ENCODE results near the gene ALDH9A1. TPM values are rescaled to one million over a fixed set of nuclear protein-coding genes. Genes with fewer than 3 reads are reported as not detected.

ALDH9A1 gene
- polyA plus RNA-seq, 2 of the 4 experiments (the other 2 are of a cell fraction), result 40.5 to 77.1 TPM

DNA sequence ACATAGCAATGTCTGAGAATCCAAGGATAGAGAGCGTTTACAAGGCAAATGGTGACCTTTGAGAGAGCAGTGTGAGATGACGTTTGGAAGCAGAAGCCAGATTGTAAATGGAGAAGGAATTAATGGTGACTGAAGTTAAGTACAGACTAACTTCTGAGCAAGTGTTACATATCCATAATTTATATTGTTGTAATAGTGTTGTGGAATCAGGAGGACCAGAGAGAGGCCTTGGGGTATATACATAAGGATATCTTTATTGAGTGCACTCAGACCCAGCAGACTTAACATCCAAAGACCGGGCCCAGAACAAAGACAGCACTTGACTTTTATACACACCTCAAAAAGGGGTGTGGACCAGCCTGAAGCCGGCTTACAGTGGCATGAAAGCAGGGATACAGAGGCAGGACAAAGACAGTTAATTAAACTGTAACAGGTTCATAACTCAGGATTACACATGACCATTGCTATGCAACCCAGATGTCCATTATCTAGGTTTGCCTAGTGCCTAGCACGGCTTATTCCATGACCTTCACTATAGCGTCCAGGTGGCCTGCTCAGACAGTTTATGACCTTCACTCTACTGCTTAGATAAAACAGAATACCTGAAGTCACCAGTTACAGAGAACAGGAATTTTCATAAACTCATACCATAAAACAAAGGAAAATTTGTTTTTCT lies 70.1 kb downstream of the ALDH9A1 start:
- Histone ChIP-seq H3K4me1 (peaks cover 15% of the 10 kb centered on the region), H3K9me3 (no peaks in the 10 kb centered on the region), H3K4me2 (no peak overlapping the region), H3K4me3 (no peak overlapping the region), H3K27ac (no peak overlapping the region)
- no peak for DNase-seq (ENCODE audit: low read depth in 1 of 2, low spot score in 1 of 2)
- no peak for FAIRE-seq
- no peak for TF ChIP-seq RFX5 (IDR thresholded peaks at IDR 0.05)
- TF ChIP-seq TFCP2L1 (CRISPR knock-in tag; IDR thresholded peaks at IDR 0.05), result no peak
- TF ChIP-seq NR3C1 (IDR thresholded peaks at IDR 0.05), result no peak
- TF ChIP-seq RAD21 (conservative IDR thresholded peaks at IDR 0.05 in 1 of 2, IDR thresholded peaks at IDR 0.05 in 1 of 2), result no peak
- TF ChIP-seq SREBF2 (IDR thresholded peaks at IDR 0.05), result no peak
- no peak for TF ChIP-seq CHD4 (IDR thresholded peaks at IDR 0.05; ENCODE audit: borderline replicate concordance)
- no peak for TF ChIP-seq ZFP36 (IDR thresholded peaks at IDR 0.05; ENCODE audit: borderline replicate concordance, partially characterized antibody)
- no peak for TF ChIP-seq MAZ (IDR thresholded peaks at IDR 0.05; ENCODE audit: borderline replicate concordance, low read depth, low read length)
- TF ChIP-seq HOXB13 (CRISPR knock-in tag; IDR thresholded peaks at IDR 0.05; ENCODE audit: low read depth), result no peak
- no peak for TF ChIP-seq EHF (CRISPR knock-in tag; IDR thresholded peaks at IDR 0.05)
- TF ChIP-seq, protein P1, sequence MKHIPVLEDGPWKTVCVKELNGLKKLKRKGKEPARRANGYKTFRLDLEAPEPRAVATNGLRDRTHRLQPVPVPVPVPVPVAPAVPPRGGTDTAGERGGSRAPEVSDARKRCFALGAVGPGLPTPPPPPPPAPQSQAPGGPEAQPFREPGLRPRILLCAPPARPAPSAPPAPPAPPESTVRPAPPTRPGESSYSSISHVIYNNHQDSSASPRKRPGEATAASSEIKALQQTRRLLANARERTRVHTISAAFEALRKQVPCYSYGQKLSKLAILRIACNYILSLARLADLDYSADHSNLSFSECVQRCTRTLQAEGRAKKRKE (CRISPR knock-in tag; IDR thresholded peaks at IDR 0.05; ENCODE audit: low read depth), result no peak
- TF ChIP-seq, protein P2, sequence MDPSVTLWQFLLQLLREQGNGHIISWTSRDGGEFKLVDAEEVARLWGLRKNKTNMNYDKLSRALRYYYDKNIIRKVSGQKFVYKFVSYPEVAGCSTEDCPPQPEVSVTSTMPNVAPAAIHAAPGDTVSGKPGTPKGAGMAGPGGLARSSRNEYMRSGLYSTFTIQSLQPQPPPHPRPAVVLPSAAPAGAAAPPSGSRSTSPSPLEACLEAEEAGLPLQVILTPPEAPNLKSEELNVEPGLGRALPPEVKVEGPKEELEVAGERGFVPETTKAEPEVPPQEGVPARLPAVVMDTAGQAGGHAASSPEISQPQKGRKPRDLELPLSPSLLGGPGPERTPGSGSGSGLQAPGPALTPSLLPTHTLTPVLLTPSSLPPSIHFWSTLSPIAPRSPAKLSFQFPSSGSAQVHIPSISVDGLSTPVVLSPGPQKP (IDR thresholded peaks at IDR 0.05; ENCODE audit: low read depth, low read length), result no peak
- POLR2A ChIA-PET, result no interaction called here
- ATAC-seq, result no peak
- CTCF ChIA-PET, result no interaction called here
- WGBS (ENCODE audit: missing lambda C conversion rate), result 74% methylated on average over 6 of the region's 6 CpGs

DNA sequence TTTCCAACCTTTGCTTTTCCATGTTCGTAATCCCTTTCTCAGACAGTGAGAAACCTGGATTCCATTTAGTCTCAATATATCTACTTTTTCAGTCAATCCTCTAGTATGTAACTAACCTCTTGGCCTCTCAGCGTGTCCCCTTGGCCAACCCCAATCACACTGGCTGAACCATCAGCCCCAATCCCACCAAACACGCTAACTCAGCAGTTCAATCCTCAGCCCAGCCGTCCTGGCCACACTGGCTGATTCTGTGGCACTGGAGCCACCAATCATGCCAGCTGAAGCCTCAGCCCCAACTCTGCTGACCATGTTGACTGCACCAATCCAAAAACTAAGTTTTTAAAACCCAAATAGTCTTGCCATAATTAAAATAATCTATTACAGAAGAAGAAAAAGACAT lies 73.9 kb downstream of the ALDH9A1 start:
- DNase-seq (ENCODE audit: low read depth in 1 of 2, low spot score in 1 of 2), result no peak
- ChIA-PET CTCF (no interaction called here), POLR2A (no interaction called here)
- H3K4me1 ChIP-seq, result no peaks in the 10 kb centered on the region
- H3K4me2 ChIP-seq, result no peak overlapping the region
- H3K27ac ChIP-seq, result no peak overlapping the region
- no peak for FAIRE-seq
- H3K9me3 ChIP-seq, result no peaks in the 10 kb centered on the region
- TF ChIP-seq EP300 (IDR thresholded peaks at IDR 0.05), result no peak
- TF ChIP-seq, protein P3, sequence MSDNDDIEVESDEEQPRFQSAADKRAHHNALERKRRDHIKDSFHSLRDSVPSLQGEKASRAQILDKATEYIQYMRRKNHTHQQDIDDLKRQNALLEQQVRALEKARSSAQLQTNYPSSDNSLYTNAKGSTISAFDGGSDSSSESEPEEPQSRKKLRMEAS (IDR thresholded peaks at IDR 0.05), result no peak
- no peak for ATAC-seq
- WGBS (ENCODE audit: missing lambda C conversion rate), result 48% methylated on average over 4 of the region's 4 CpGs
- no peak overlapping the region for H3K4me3 ChIP-seq

DNA sequence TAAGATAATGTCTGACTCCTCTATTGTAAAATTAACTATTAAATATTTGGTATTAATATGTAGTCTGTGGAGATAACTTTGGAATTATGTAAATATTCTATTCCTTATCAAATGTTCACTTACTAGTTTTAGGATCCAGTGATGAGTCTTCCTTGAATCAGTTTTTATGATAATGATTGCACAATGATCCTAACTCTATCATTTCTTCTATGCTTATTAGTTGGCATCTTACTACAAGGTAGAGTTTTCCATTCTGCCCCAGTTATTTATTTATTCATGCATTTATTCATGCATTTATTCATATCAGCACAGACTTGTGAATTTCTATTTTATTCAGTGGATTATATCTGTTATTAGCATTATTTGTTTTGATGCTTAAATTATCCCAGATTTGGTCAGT lies 74.7 kb downstream of the ALDH9A1 start:
- no peak for FAIRE-seq
- POLR2A ChIA-PET, result no interaction called here

More for the DNA sequence above, 74.7 kb downstream of the ALDH9A1 start:
- no peak for ATAC-seq
- Histone ChIP-seq H3K4me3 (no peak overlapping the region), H3K4me2 (no peak overlapping the region), H3K4me1 (no peaks in the 10 kb centered on the region), H3K9me3 (no peaks in the 10 kb centered on the region), H3K27ac (no peak overlapping the region)
- TF ChIP-seq POLR2A (IDR thresholded peaks at IDR 0.05; ENCODE audit: low read length), result no peak
- no peak for TF ChIP-seq NFE2L2 (conservative IDR thresholded peaks at IDR 0.05; ENCODE audit: low read length)
- no peak for TF ChIP-seq ZSCAN20 (CRISPR knock-in tag; IDR thresholded peaks at IDR 0.05)
- TF ChIP-seq ESRRA (IDR thresholded peaks at IDR 0.05; ENCODE audit: borderline replicate concordance, low read length), result no peak
- no peak for TF ChIP-seq TFCP2L1 (CRISPR knock-in tag; IDR thresholded peaks at IDR 0.05)
- TF ChIP-seq RCOR1 (IDR thresholded peaks at IDR 0.05; ENCODE audit: low read depth, low read length), result no peak
- TF ChIP-seq, protein P4, sequence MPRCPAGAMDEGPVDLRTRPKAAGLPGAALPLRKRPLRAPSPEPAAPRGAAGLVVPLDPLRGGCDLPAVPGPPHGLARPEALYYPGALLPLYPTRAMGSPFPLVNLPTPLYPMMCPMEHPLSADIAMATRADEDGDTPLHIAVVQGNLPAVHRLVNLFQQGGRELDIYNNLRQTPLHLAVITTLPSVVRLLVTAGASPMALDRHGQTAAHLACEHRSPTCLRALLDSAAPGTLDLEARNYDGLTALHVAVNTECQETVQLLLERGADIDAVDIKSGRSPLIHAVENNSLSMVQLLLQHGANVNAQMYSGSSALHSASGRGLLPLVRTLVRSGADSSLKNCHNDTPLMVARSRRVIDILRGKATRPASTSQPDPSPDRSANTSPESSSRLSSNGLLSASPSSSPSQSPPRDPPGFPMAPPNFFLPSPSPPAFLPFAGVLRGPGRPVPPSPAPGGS (IDR thresholded peaks at IDR 0.05), result no peak
- TF ChIP-seq, protein P3 (IDR thresholded peaks at IDR 0.05), result no peak
- no peak for TF ChIP-seq FOXS1 (CRISPR knock-in tag; IDR thresholded peaks at IDR 0.05)
- TF ChIP-seq NPAS2 (CRISPR knock-in tag; IDR thresholded peaks at IDR 0.05; ENCODE audit: borderline replicate concordance), result no peak
- TF ChIP-seq JUNB (IDR thresholded peaks at IDR 0.05), result no peak
- TF ChIP-seq FOSL2 (IDR thresholded peaks at IDR 0.05), result no peak
- no peak for TF ChIP-seq FOSL2 (CRISPR knock-in tag; IDR thresholded peaks at IDR 0.05)
- TF ChIP-seq, protein P2 (IDR thresholded peaks at IDR 0.05; ENCODE audit: low read depth, low read length), result no peak
- no peak for TF ChIP-seq CHD4 (IDR thresholded peaks at IDR 0.05; ENCODE audit: borderline replicate concordance)
- TF ChIP-seq RNF2 (IDR thresholded peaks at IDR 0.05; ENCODE audit: borderline replicate concordance, low read depth), result no peak
- no peak for TF ChIP-seq KDM1A (IDR thresholded peaks at IDR 0.05; ENCODE audit: low read depth)
- no peak for TF ChIP-seq RAD21 (conservative IDR thresholded peaks at IDR 0.05 in 1 of 2, IDR thresholded peaks at IDR 0.05 in 1 of 2)
- TF ChIP-seq RFX5 (IDR thresholded peaks at IDR 0.05), result no peak
- TF ChIP-seq CHD2 (IDR thresholded peaks at IDR 0.05; ENCODE audit: low read length, partially characterized antibody), result no peak
- CTCF ChIA-PET, result interaction anchor here (1.6 to 3.9 kb wide), 2 partner anchors 22 to 24 kb away, joined by 5 to 17 read pairs; no protein-coding TSS in a partner anchor
- DNase-seq (ENCODE audit: low read depth in 1 of 2, low spot score in 1 of 2), result no peak
